ENCODE results near the gene TRPV3. TPM values are rescaled to one million over a fixed set of nuclear protein-coding genes. Genes with fewer than 3 reads are reported as not detected.

Gene TRPV3
- total RNA-seq, 1 experiment from 2014 or later: 3.6 TPM

DNA sequence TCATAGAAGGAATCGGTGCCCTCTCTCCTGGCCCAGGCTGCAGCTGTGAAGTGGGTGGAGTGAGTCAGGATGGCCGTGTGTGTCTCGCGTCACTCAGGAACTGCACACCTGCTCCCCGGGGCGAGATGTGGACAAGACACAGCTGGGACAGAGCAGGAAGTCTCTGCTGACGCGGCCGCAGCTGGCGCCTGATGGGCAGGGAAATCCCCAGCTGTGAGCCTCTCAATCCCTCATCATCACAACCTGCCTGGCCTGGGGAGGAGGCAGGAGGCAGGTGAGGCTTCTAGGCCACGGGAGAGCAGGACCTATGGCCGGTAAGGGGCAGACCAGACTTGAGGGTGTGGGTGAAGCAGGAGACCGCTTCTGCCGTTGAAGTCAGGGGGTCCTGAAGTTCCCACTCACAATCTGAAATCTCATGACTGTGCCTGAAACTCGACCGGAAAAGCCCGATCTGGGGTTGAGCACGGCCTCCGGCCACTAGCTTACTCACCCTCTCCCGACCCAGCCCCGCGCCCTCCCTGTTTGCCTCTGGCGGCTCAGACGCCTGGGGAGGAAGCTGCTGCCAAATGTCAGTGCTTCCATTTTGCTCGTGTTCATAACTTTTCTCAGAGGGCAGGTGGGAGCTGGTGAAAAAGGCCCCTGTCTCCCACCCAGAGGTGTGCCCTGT lies 1.1 kb upstream of the TRPV3 start:
- peak; percentile 74 for DNase-seq
- intact Hi-C loops (cut with micrococcal nuclease): loop anchor here (2.0 kb wide), 1 partner anchor 16 kb away; no protein-coding TSS in a partner anchor
- BruUV-seq (replicated peaks): TSS peak; percentile 86

GRCh38 chr17:3556916-3557767 lies 470 bp downstream of the TRPV3 start:
- Histone ChIP-seq H3K36me3 (ENCODE audit: low read depth, low read length) (no peaks in the 10 kb centered on the region), H3K27ac (ENCODE audit: low read length) (peak overlapping the region; percentile 99), H3K9me3 (ENCODE audit: low read length) (no peaks in the 10 kb centered on the region), H3K27me3 (ENCODE audit: low read length) (no peaks in the 10 kb centered on the region), H3K79me2 (ENCODE audit: low read length) (no peaks in the 10 kb centered on the region), H2AFZ (ENCODE audit: low read length) (no peak overlapping the region), H3K4me1 (ENCODE audit: insufficient read depth, low read length) (peaks cover 33% of the 10 kb centered on the region), H4K20me1 (ENCODE audit: low read length) (no peaks in the 10 kb centered on the region), H3K9ac (ENCODE audit: low read length) (peak overlapping the region; percentile 93), H3K4me3 (ENCODE audit: low read length) (0 out of 2 replicates have a peak overlapping the region, but pooled peaks have one; percentile 5), H3F3A (ENCODE audit: low read length, unreplicated experiment) (no peaks in the 10 kb centered on the region), H3K4me2 (ENCODE audit: low read length) (peak overlapping the region; percentile 47), H3K9me2 (replicated peaks; ENCODE audit: low read length) (no peaks in the 10 kb centered on the region)
- ATAC-seq (no peak), DNase-seq (peak; percentile 13)
- intact Hi-C loops (cut with micrococcal nuclease): no loop called here
- BruUV-seq (replicated peaks): TSS peak; percentile 78
- TF ChIP-seq EZH2 (IDR thresholded peaks at IDR 0.05; ENCODE audit: low read length, unreplicated experiment) (no peak), EZH2phosphoT487 (IDR thresholded peaks at IDR 0.05; ENCODE audit: borderline replicate concordance, low read length) (no peak), CTCF (conservative IDR thresholded peaks at IDR 0.05; ENCODE audit: low read depth, low read length) (no peak)
- ChIA-PET POLR2A (ENCODE audit: unreplicated experiment) (no interaction called here), CTCF (interaction anchor here (0.9 kb wide), 1 partner anchor 22 kb away, joined by 3 read pairs; no protein-coding TSS in a partner anchor)

More for the DNA sequence above, 1.1 kb upstream of the TRPV3 start:
- Histone ChIP-seq H3K9ac (ENCODE audit: low read length) (peak overlapping the region; percentile 93), H2AFZ (ENCODE audit: low read length) (peak overlapping the region; percentile 41), H3K36me3 (ENCODE audit: low read depth, low read length) (no peaks in the 10 kb centered on the region), H3K4me2 (ENCODE audit: low read length) (peak overlapping the region; percentile 67), H3K9me2 (replicated peaks; ENCODE audit: low read length) (no peaks in the 10 kb centered on the region), H3K4me3 (ENCODE audit: low read length) (peak overlapping the region; percentile 35; the same call in 1 of the 2 replicates), H3F3A (ENCODE audit: low read length, unreplicated experiment) (no peaks in the 10 kb centered on the region), H3K27me3 (ENCODE audit: low read length) (no peaks in the 10 kb centered on the region), H4K20me1 (ENCODE audit: low read length) (no peaks in the 10 kb centered on the region), H3K9me3 (ENCODE audit: low read length) (no peaks in the 10 kb centered on the region), H3K27ac (ENCODE audit: low read length) (peak overlapping the region; percentile 99), H3K4me1 (ENCODE audit: insufficient read depth, low read length) (peaks cover 33% of the 10 kb centered on the region), H3K79me2 (ENCODE audit: low read length) (no peaks in the 10 kb centered on the region)
- POLR2A ChIA-PET (ENCODE audit: unreplicated experiment): interaction anchor here (0.5 to 1.1 kb wide), 3 partner anchors 17 to 78 kb away, joined by 3 to 5 read pairs (median 5); partner anchors contain the start of genes CTNS and SHPK
- ATAC-seq: peak; percentile 80
- CTCF ChIA-PET: interaction anchor here (0.5 kb wide), 1 partner anchor 34 kb away, joined by 3 read pairs; no protein-coding TSS in a partner anchor
- TF ChIP-seq EZH2 (IDR thresholded peaks at IDR 0.05; ENCODE audit: low read length, unreplicated experiment) (no peak), EZH2phosphoT487 (IDR thresholded peaks at IDR 0.05; ENCODE audit: borderline replicate concordance, low read length) (no peak), CTCF (conservative IDR thresholded peaks at IDR 0.05; ENCODE audit: low read depth, low read length) (no peak)
